Parathyroid adenoma (tissue), 2 donors: ENCODE measurements around the gene HSP90B1.

ENCODE experiments used
- H2AFZ ChIP-seq: fragments of 300-600 bp; sonication (generic); one replicate; pipeline ENCODE4 v1.7.0; 2017; ENCODE audit warnings: antibody characterized with exemption, mild to moderate bottlenecking
- H3K27ac ChIP-seq: fragments of 300-600 bp; sonication (generic); one replicate; pipeline ENCODE4 v1.7.0; 2017
- H3K27me3 ChIP-seq: fragments of 300-600 bp; sonication (generic); one replicate; pipeline ENCODE4 v1.7.0; 2017; ENCODE audit warnings: low read length; ENCODE audit not compliant: control insufficient read depth, insufficient read depth
- H3K36me3 ChIP-seq: fragments of 300-600 bp; sonication (generic); one replicate; pipeline ENCODE4 v1.7.0; 2017; ENCODE audit warnings: low read length; ENCODE audit not compliant: control insufficient read depth, insufficient read depth
- H3K4me1 ChIP-seq: fragments of 300-600 bp; sonication (generic); one replicate; pipeline ENCODE4 v1.7.0; 2017; ENCODE audit warnings: control low read depth
- H3K4me2 ChIP-seq: fragments of 300-600 bp; sonication (generic); one replicate; pipeline ENCODE4 v1.7.0; 2017; ENCODE audit warnings: low read length
- H3K4me3 ChIP-seq: fragments of 300-600 bp; sonication (generic); one replicate; pipeline ENCODE4 v1.7.0; 2017; ENCODE audit warnings: low read depth, low read length
- H3K79me2 ChIP-seq: fragments of 300-600 bp; sonication (generic); one replicate; pipeline ENCODE4 v1.7.0; 2017; ENCODE audit warnings: control low read depth
- H3K9ac ChIP-seq: fragments of 300-600 bp; sonication (generic); one replicate; pipeline ENCODE4 v1.7.0; 2017; ENCODE audit warnings: mild to moderate bottlenecking
- H3K9me3 ChIP-seq: fragments of 300-600 bp; sonication (generic); one replicate; pipeline ENCODE4 v1.7.0; 2017; ENCODE audit warnings: low read length; ENCODE audit not compliant: control insufficient read depth
- CTCF ChIP-seq: fragments of 300-600 bp; sonication (generic); IDR thresholded peaks from one replicate; pipeline ENCODE4 v1.7.0; 2017; ENCODE audit warnings: antibody characterized with exemption, mild to moderate bottlenecking
- donor health status: primary hyperparathyroidism.

The HSP90B1 gene

GRCh38 chr12:103903993-103904392 lies 26.2 kb upstream of the HSP90B1 start:
- Histone ChIP-seq H3K79me2 (no peaks in the 10 kb centered on the region), H3K27ac (no peak overlapping the region), H3K36me3 (no peaks in the 10 kb centered on the region), H2AFZ (no peak overlapping the region), H3K4me2 (no peak overlapping the region), H3K4me3 (no peak overlapping the region), H3K4me1 (no peaks in the 10 kb centered on the region), H3K27me3 (no peaks in the 10 kb centered on the region), H3K9me3 (no peaks in the 10 kb centered on the region), H3K9ac (no peak overlapping the region)
- TF ChIP-seq CTCF: no peak

GRCh38 chr12:103905730-103906349 lies 24.4 kb upstream of the HSP90B1 start:
- H3K27ac ChIP-seq: no peak overlapping the region
- no peaks in the 10 kb centered on the region for H3K36me3 ChIP-seq
- H3K4me2 ChIP-seq: no peak overlapping the region

GRCh38 chr12:103908246-103908541 lies 22.0 kb upstream of the HSP90B1 start:
- Histone ChIP-seq H3K4me3 (no peak overlapping the region), H3K9ac (no peak overlapping the region), H3K4me2 (no peak overlapping the region), H3K27me3 (no peaks in the 10 kb centered on the region), H3K79me2 (no peaks in the 10 kb centered on the region), H3K27ac (no peak overlapping the region), H3K36me3 (no peaks in the 10 kb centered on the region), H3K9me3 (no peaks in the 10 kb centered on the region), H2AFZ (no peak overlapping the region), H3K4me1 (no peaks in the 10 kb centered on the region)
- TF ChIP-seq CTCF: no peak

More at GRCh38 chr12:103905730-103906349, 24.4 kb upstream of the HSP90B1 start:
- Histone ChIP-seq H2AFZ (no peak overlapping the region), H3K9ac (no peak overlapping the region), H3K4me3 (no peak overlapping the region), H3K4me1 (no peaks in the 10 kb centered on the region), H3K9me3 (no peaks in the 10 kb centered on the region), H3K79me2 (no peaks in the 10 kb centered on the region), H3K27me3 (no peaks in the 10 kb centered on the region)
- no peak for TF ChIP-seq CTCF

- Histone ChIP-seq H3K4me3 (no peak overlapping the region), H3K4me1 (no peaks in the 10 kb centered on the region)
Measured at GRCh38 chr12:103908877-103909276, 21.3 kb upstream of the HSP90B1 start.

More at GRCh38 chr12:103908877-103909276, 21.3 kb upstream of the HSP90B1 start:
- no peak for TF ChIP-seq CTCF
- Histone ChIP-seq H3K36me3 (no peaks in the 10 kb centered on the region), H3K27ac (no peak overlapping the region), H2AFZ (no peak overlapping the region), H3K79me2 (no peaks in the 10 kb centered on the region), H3K4me2 (no peak overlapping the region), H3K9me3 (no peaks in the 10 kb centered on the region), H3K27me3 (no peaks in the 10 kb centered on the region), H3K9ac (no peak overlapping the region)
